ENCODE results near the gene ATP8A1.

DNA sequence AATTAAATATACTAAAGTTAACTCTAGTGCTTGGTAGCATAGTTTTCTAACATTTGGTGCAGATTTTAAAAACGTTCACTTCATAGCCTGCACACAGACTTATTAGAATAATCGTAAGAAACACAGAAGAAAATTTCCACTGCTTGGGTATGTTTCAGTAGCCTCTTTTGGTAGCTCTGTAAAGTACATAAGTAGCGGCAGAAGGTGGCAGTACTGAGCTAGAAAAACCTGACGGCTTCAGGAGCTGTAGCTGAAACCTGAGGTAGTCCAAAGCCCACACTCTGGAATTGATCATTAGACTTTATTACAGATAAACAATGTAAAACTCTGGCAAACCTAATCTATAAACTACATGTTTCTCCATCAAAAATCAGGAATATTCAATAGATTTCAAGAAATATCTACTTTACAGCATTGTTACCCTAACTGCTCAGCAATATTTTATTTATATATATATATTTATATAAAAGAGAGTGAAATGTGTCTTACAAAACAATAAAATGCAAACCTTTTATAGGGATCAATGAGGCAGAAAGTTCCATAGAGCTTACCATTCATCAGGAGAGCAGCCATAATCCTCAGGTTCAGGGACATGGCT lies 88.2 kb downstream of the ATP8A1 start:
- TF ChIP-seq, protein P1, sequence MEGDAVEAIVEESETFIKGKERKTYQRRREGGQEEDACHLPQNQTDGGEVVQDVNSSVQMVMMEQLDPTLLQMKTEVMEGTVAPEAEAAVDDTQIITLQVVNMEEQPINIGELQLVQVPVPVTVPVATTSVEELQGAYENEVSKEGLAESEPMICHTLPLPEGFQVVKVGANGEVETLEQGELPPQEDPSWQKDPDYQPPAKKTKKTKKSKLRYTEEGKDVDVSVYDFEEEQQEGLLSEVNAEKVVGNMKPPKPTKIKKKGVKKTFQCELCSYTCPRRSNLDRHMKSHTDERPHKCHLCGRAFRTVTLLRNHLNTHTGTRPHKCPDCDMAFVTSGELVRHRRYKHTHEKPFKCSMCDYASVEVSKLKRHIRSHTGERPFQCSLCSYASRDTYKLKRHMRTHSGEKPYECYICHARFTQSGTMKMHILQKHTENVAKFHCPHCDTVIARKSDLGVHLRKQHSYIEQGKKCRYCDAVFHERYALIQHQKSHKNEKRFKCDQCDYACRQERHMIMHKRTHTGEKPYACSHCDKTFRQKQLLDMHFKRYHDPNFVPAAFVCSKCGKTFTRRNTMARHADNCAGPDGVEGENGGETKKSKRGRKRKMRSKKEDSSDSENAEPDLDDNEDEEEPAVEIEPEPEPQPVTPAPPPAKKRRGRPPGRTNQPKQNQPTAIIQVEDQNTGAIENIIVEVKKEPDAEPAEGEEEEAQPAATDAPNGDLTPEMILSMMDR (conservative IDR thresholded peaks at IDR 0.05), result peak; percentile 76
- TF ChIP-seq ZFX (IDR thresholded peaks at IDR 0.05), result no peak
